Aorta (tissue), 5 donors: Measurements from ENCODE around the gene BDKRB2. TPM values are rescaled to one million over a fixed set of nuclear protein-coding genes. Genes with fewer than 3 reads are reported as not detected.

Experiments used
- ATAC-seq: fragments of 200-7000 bp; cut with Tn5 transposase; one replicate; pipeline ENCODE4 v1.9.1; 2022; ENCODE audit warnings: moderate library complexity; ENCODE audit not compliant: low FRiP score
- DNase-seq, 2 donors: peaks; one replicate each; pipeline ENCODE4 v3.0.0-alpha.2; 2020
- H3K27ac ChIP-seq, 2 donors: one replicate each; pipeline ENCODE4 v1.5.1; 2013; ENCODE audit warnings: low read length in 2 of 2, mild to moderate bottlenecking in 2 of 2, moderate library complexity in 2 of 2, control low read depth in 1 of 2, inconsistent platforms in 1 of 2, low read depth in 1 of 2
- H3K27me3 ChIP-seq, 2 donors: one replicate each; pipeline ENCODE4 v1.6.1; 2013; ENCODE audit warnings: control low read depth in 1 of 2, low read length in 1 of 2, mild to moderate bottlenecking in 1 of 2, moderate library complexity in 1 of 2; ENCODE audit not compliant: insufficient read depth in 2 of 2, control insufficient read depth in 1 of 2
- H3K36me3 ChIP-seq, 2 donors: one replicate each; pipeline ENCODE4 v1.6.1; 2013; ENCODE audit warnings: control low read depth in 1 of 2, low read length in 1 of 2, mild to moderate bottlenecking in 1 of 2; ENCODE audit not compliant: insufficient read depth in 2 of 2, control insufficient read depth in 1 of 2
- H3K4me1 ChIP-seq, 2 donors: one replicate each; pipeline ENCODE4 v1.6.1; 2013; ENCODE audit warnings: low read length in 2 of 2, control low read depth in 1 of 2, mild to moderate bottlenecking in 1 of 2, moderate library complexity in 1 of 2; ENCODE audit not compliant: insufficient read depth in 2 of 2, control insufficient read depth in 1 of 2
- H3K4me3 ChIP-seq, 2 donors: one replicate each; pipeline ENCODE4 v1.5.1; 2013; ENCODE audit warnings: low read length in 2 of 2, control low read depth in 1 of 2, mild to moderate bottlenecking in 1 of 2
- H3K9me3 ChIP-seq: one replicate; pipeline ENCODE4 v1.6.1; 2013; ENCODE audit warnings: mild to moderate bottlenecking, low read length; ENCODE audit not compliant: control insufficient read depth
- WGBS, 2 donors: extraction: QIAGEN DNeasy Blood & Tissue Kit; methylation state at CpG; one replicate each; pipeline ENCODE4 v1.1.7; 2013; 5-methylcytosine and 5-hydroxymethylcytosine counted together
- intact Hi-C, 2 donors: fragments of 100-400 bp; cut with DNase I; formaldehyde crosslinking; loops; one replicate each; pipeline versions ENCODE4 v1.14.2 to v1.15.0; 2022
- polyA plus RNA-seq, 2 donors: library from polyadenylated mRNA; stranded (reverse); fragments of 200-250 nt; gene quantifications; one replicate each; pipeline ENCODE4 v1.2.3, GENCODE V29; 2013
- total RNA-seq, 2 donors: library from RNA; stranded (reverse); fragmentation: NEBNext Ultra II Directional; extraction: Animal tissue kit (Norgen Biotek cat#: 25700); gene quantifications; one replicate each; pipeline ENCODE4 v1.2.1, GENCODE V29; 2021
- donor health status: healthy with polysubstance abuse.
- donor health status: Bipolar disorder and iron deficiency.
- donor health status: DM: no; HTN: no; CAD: no.
- donor health status: DM: no; HTN: no; CAD: no.
- donor health status: DM: yes; HTN: yes; CAD: no.

Gene BDKRB2
- total and polyA plus RNA-seq, 4 donors: 5.2 to 12.2 TPM; not detected in 2

GRCh38 chr14:96182546-96182945, 22.1 kb upstream of the BDKRB2 start:
- Histone ChIP-seq H3K9me3 (no peaks in the 10 kb centered on the region), H3K4me3 (no peak overlapping the region), H3K4me1 (no peaks in the 10 kb centered on the region), H3K27ac (no peak overlapping the region), H3K27me3 (no peaks in the 10 kb centered on the region), H3K36me3 (no peaks in the 10 kb centered on the region)
- ATAC-seq (no peak), DNase-seq (no peak)
- 73 to 78% methylated on average over 4 of the region's 4 CpGs for WGBS, 2 donors
- intact Hi-C loops: no loop called here

GRCh38 chr14:96184737-96185136, 19.9 kb upstream of the BDKRB2 start:
- Histone ChIP-seq H3K4me3 (no peak overlapping the region), H3K27ac (no peak overlapping the region), H3K36me3 (no peaks in the 10 kb centered on the region), H3K27me3 (no peaks in the 10 kb centered on the region), H3K9me3 (no peaks in the 10 kb centered on the region), H3K4me1 (no peaks in the 10 kb centered on the region)
- intact Hi-C loops: no loop called here
- ATAC-seq (no peak), DNase-seq (no peak)
- WGBS, 2 donors: 55 to 62% methylated on average over 9 of the region's 9 CpGs

- Histone ChIP-seq H3K9me3 (no peaks in the 10 kb centered on the region), H3K36me3 (no peaks in the 10 kb centered on the region), H3K4me3 (no peak overlapping the region), H3K27ac (no peak overlapping the region), H3K4me1 (no peaks in the 10 kb centered on the region), H3K27me3 (no peaks in the 10 kb centered on the region)
- intact Hi-C loops: no loop called here
- 71 to 74% methylated on average over 9 of the region's 9 CpGs for WGBS, 2 donors
- ATAC-seq (no peak), DNase-seq (no peak)
Observed at GRCh38 chr14:96187216-96188031, 17.2 kb upstream of the BDKRB2 start.

- H3K36me3 ChIP-seq: no peaks in the 10 kb centered on the region
- DNase-seq: no peak
- WGBS, 2 donors: 35 to 56% methylated on average over 11 of the region's 11 CpGs
- intact Hi-C loops: no loop called here
- H3K4me1 ChIP-seq: no peaks in the 10 kb centered on the region
- H3K27ac ChIP-seq: no peak overlapping the region
- no peak overlapping the region for H3K4me3 ChIP-seq
- H3K9me3 ChIP-seq: no peaks in the 10 kb centered on the region
- H3K27me3 ChIP-seq: no peaks in the 10 kb centered on the region
- no peak for ATAC-seq
Observed at GRCh38 chr14:96189281-96189711, 15.3 kb upstream of the BDKRB2 start.

GRCh38 chr14:96191353-96191752, 13.3 kb upstream of the BDKRB2 start:
- no peak overlapping the region for H3K27ac ChIP-seq
- H3K9me3 ChIP-seq: no peaks in the 10 kb centered on the region
- H3K27me3 ChIP-seq: no peaks in the 10 kb centered on the region
- ATAC-seq: no peak
- H3K4me1 ChIP-seq: no peaks in the 10 kb centered on the region
- 63 to 65% methylated on average over 2 of the region's 2 CpGs for WGBS, 2 donors
- intact Hi-C loops: no loop called here
- H3K4me3 ChIP-seq: no peak overlapping the region
- DNase-seq: no peak
- H3K36me3 ChIP-seq: no peaks in the 10 kb centered on the region

- no peak overlapping the region for H3K4me3 ChIP-seq
- 87 to 93% methylated on average over 3 of the region's 3 CpGs for WGBS, 2 donors
- ATAC-seq: no peak
- no peaks in the 10 kb centered on the region for H3K9me3 ChIP-seq
- H3K27ac ChIP-seq: no peak overlapping the region
- H3K36me3 ChIP-seq: no peaks in the 10 kb centered on the region
- intact Hi-C loops: no loop called here
- no peaks in the 10 kb centered on the region for H3K27me3 ChIP-seq
- H3K4me1 ChIP-seq: no peaks in the 10 kb centered on the region
- DNase-seq: no peak
Observed at GRCh38 chr14:96191841-96192462, 12.7 kb upstream of the BDKRB2 start.

GRCh38 chr14:96192975-96193805, 11.4 kb upstream of the BDKRB2 start:
- Histone ChIP-seq H3K4me1 (no peaks in the 10 kb centered on the region), H3K27me3 (no peaks in the 10 kb centered on the region), H3K4me3 (no peak overlapping the region), H3K36me3 (no peaks in the 10 kb centered on the region), H3K9me3 (no peaks in the 10 kb centered on the region), H3K27ac (no peak overlapping the region)
- intact Hi-C loops: no loop called here
- WGBS, 2 donors: 54 to 59% methylated on average over 22 of the region's 22 CpGs
- ATAC-seq (no peak), DNase-seq (no peak)

- Histone ChIP-seq H3K4me3 (no peak overlapping the region), H3K9me3 (no peaks in the 10 kb centered on the region), H3K36me3 (no peaks in the 10 kb centered on the region), H3K4me1 (no peaks in the 10 kb centered on the region), H3K27ac (no peak overlapping the region), H3K27me3 (no peaks in the 10 kb centered on the region)
- 85 to 88% methylated on average over 10 of the region's 10 CpGs for WGBS, 2 donors
- intact Hi-C loops: no loop called here
- DNase-seq: no peak
- no peak for ATAC-seq
Observed at GRCh38 chr14:96194262-96194656, 10.4 kb upstream of the BDKRB2 start.
